K562 (cell line): ENCODE measurements around the gene NOM1. TPM values are rescaled to one million over a fixed set of nuclear protein-coding genes. Genes with fewer than 3 reads are reported as not detected.
A peak's percentile ranks its signal among the peaks of the same experiment; 100 is the strongest.

Experiments used
- ATF1 ChIP-seq, 2 experiments: fragments of 450-650 bp in 1 of 2; IDR thresholded peaks; 2 replicates each; pipeline ENCODE4 v1.6.1; 2016; ENCODE audit warnings: missing compliant biosample characterization in 1 of 2, missing genetic modification characterization in 1 of 2
- BACH1 ChIP-seq: fragments of 200-800 bp; sonication (Bioruptor generic); IDR thresholded peaks from 2 replicates; pipeline ENCODE4 v1.6.1; 2016; ENCODE audit warnings: missing genetic modification characterization, missing compliant biosample characterization
- CTBP1 ChIP-seq: fragments of 450-650 bp; IDR thresholded peaks from 2 replicates; pipeline ENCODE4 v1.6.1; 2016; ENCODE audit warnings: borderline replicate concordance
- FOXJ2 ChIP-seq: fragments of 200-800 bp; sonication (Bioruptor generic); IDR thresholded peaks from 2 replicates; pipeline ENCODE4 v1.6.1; 2016; ENCODE audit warnings: missing genetic modification characterization, missing compliant biosample characterization
- NUFIP1 ChIP-seq: fragments of 450-650 bp; IDR thresholded peaks from 2 replicates; pipeline ENCODE4 v1.6.1; 2018; ENCODE audit not compliant: partially characterized antibody
- RBM39 ChIP-seq: fragments of 200-400 bp; formaldehyde crosslinking; optimal IDR thresholded peaks from 2 replicates; pipeline ENCODE3; 2018; ENCODE audit warnings: low read depth, low read length
- TCF7L2 ChIP-seq: fragments of 150-350 bp; IDR thresholded peaks from 2 replicates; pipeline ENCODE4 v1.6.1; 2016; ENCODE audit warnings: low read depth, mild to moderate bottlenecking, low read length, moderate library complexity
- ZNF263 ChIP-seq: sonication (generic); formaldehyde crosslinking; IDR thresholded peaks from 2 replicates; pipeline ENCODE4 v1.8.0; 2022; ENCODE audit warnings: mild to moderate bottlenecking, missing genetic modification reagents, borderline replicate concordance
- polyA plus RNA-seq, 8 experiments: library from polyadenylated mRNA; depleted of rRNA in 4 of 8; stranded (reverse) in 5 of 8; unstranded in 3 of 8; fragments of >200 nt; fragmentation: Nextera tagmentation in 2 of 8; fragmentation: Illumina TruSeq in 1 of 8; extraction: Ambion mirVana in 2 of 8; extraction: Trizol in 1 of 8; gene quantifications; 2 replicates each; pipeline versions ENCODE4 v1.2.1 to v1.2.3, GENCODE V29; 2011 to 2014; ENCODE audit warnings: inconsistent platforms in 1 of 8, missing spikeins in 1 of 8
- total RNA-seq, 7 experiments: library from RNA; depleted of rRNA in 6 of 7; stranded (reverse); fragments of >200 nt in 6 of 7; fragmentation: Illumina TruSeq in 2 of 7; extraction: Trizol in 2 of 7; gene quantifications; 2 replicates each; pipeline versions ENCODE4 v1.2.1 to v1.2.3, GENCODE V29; 2011 to 2021; ENCODE audit warnings: low replicate concordance in 1 of 7
- TF ChIP-seq, protein P1 (sequence below): fragments of 450-650 bp; IDR thresholded peaks from 2 replicates; pipeline ENCODE4 v1.6.1; 2016; ENCODE audit warnings: low read depth
- TF ChIP-seq, protein P2 (sequence below): fragments of 450-650 bp; IDR thresholded peaks from one replicate; pipeline ENCODE4 v1.6.1; 2018; ENCODE audit warnings: mild to moderate bottlenecking, moderate library complexity; ENCODE audit not compliant: partially characterized antibody
- TF ChIP-seq, protein P3 (sequence below): fragments of 250-450 bp; sonication (Bioruptor Pico); IDR thresholded peaks from 2 replicates; pipeline ENCODE4 v1.8.0; 2021; ENCODE audit warnings: borderline replicate concordance, mild to moderate bottlenecking, moderate library complexity; ENCODE audit not compliant: poor library complexity, severe bottlenecking
- TF ChIP-seq, protein P4 (sequence below), 3 experiments: fragments of 200-800 bp in 1 of 3; fragments of 250-450 bp in 1 of 3; fragments of 450-650 bp in 1 of 3; sonication (Bioruptor Pico) in 1 of 3; sonication (Bioruptor generic) in 1 of 3; formaldehyde crosslinking in 1 of 3; IDR thresholded peaks; 2 replicates each; pipeline versions ENCODE4 v1.6.1 to v1.8.0; 2016 to 2022; ENCODE audit warnings: mild to moderate bottlenecking in 2 of 3, missing genetic modification characterization in 2 of 3, missing compliant biosample characterization in 1 of 3, moderate library complexity in 1 of 3

NOM1 gene
- total and polyA plus RNA-seq, 9 of the 15 experiments (the other 6 are each of a cell fraction or from before 2014, with no cell fraction given) = 6.8 to 47.3 (median 37.4) TPM

- TF ChIP-seq FOXJ2 (no peak), TCF7L2 (0 out of 2 replicates have a peak, but pooled peaks have one; percentile 40), ATF1 (CRISPR knock-in tag; IDR thresholded peaks at IDR 0.05) (no peak), ATF1 (tag; IDR thresholded peaks at IDR 0.05) (peak; percentile 92), ZNF263 (CRISPR knock-in tag) (peak; percentile 63), CTBP1 (peak; percentile 9; the same call in 1 of the 2 replicates), NUFIP1 (no peak), BACH1 (tag) (no peak), RBM39 (no peak)
- TF ChIP-seq, protein P1, sequence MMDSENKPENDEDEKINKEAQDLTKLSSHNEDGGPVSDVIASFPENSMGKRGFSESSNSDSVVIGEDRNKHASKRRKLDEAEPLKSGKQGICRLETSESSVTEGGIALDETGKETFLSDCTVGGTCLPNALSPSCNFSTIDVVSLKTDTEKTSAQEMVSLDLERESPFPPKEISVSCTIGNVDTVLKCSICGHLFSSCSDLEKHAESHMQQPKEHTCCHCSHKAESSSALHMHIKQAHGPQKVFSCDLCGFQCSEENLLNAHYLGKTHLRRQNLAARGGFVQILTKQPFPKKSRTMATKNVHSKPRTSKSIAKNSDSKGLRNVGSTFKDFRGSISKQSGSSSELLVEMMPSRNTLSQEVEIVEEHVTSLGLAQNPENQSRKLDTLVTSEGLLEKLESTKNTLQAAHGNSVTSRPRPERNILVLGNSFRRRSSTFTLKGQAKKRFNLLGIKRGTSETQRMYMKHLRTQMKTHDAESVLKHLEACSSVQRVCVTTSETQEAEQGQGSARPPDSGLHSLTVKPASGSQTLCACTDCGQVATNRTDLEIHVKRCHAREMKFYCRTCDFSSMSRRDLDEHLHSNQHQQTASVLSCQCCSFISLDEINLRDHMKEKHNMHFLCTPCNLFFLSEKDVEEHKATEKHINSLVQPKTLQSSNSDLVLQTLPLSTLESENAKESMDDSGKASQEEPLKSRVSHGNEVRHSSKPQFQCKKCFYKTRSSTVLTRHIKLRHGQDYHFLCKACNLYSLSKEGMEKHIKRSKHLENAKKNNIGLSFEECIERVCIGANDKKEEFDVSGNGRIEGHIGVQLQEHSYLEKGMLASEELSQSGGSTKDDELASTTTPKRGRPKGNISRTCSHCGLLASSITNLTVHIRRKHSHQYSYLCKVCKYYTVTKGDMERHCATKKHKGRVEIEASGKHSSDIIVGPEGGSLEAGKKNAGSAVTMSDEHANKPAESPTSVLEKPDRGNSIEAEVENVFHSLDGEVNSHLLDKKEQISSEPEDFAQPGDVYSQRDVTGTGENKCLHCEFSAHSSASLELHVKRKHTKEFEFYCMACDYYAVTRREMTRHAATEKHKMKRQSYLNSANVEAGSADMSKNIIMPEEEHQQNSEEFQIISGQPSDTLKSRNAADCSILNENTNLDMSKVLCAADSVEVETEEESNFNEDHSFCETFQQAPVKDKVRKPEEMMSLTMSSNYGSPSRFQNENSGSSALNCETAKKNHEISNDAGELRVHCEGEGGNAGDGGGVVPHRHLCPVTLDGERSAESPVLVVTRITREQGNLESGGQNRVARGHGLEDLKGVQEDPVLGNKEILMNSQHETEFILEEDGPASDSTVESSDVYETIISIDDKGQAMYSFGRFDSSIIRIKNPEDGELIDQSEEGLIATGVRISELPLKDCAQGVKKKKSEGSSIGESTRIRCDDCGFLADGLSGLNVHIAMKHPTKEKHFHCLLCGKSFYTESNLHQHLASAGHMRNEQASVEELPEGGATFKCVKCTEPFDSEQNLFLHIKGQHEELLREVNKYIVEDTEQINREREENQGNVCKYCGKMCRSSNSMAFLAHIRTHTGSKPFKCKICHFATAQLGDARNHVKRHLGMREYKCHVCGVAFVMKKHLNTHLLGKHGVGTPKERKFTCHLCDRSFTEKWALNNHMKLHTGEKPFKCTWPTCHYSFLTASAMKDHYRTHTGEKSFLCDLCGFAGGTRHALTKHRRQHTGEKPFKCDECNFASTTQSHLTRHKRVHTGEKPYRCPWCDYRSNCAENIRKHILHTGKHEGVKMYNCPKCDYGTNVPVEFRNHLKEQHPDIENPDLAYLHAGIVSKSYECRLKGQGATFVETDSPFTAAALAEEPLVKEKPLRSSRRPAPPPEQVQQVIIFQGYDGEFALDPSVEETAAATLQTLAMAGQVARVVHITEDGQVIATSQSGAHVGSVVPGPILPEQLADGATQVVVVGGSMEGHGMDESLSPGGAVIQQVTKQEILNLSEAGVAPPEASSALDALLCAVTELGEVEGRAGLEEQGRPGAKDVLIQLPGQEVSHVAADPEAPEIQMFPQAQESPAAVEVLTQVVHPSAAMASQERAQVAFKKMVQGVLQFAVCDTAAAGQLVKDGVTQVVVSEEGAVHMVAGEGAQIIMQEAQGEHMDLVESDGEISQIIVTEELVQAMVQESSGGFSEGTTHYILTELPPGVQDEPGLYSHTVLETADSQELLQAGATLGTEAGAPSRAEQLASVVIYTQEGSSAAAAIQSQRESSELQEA = no peak
- TF ChIP-seq, protein P2, sequence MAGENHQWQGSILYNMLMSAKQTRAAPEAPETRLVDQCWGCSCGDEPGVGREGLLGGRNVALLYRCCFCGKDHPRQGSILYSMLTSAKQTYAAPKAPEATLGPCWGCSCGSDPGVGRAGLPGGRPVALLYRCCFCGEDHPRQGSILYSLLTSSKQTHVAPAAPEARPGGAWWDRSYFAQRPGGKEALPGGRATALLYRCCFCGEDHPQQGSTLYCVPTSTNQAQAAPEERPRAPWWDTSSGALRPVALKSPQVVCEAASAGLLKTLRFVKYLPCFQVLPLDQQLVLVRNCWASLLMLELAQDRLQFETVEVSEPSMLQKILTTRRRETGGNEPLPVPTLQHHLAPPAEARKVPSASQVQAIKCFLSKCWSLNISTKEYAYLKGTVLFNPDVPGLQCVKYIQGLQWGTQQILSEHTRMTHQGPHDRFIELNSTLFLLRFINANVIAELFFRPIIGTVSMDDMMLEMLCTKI = no peak
- TF ChIP-seq, protein P3, sequence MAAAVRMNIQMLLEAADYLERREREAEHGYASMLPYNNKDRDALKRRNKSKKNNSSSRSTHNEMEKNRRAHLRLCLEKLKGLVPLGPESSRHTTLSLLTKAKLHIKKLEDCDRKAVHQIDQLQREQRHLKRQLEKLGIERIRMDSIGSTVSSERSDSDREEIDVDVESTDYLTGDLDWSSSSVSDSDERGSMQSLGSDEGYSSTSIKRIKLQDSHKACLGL (CRISPR knock-in tag) = peak; percentile 99
- TF ChIP-seq, protein P4, sequence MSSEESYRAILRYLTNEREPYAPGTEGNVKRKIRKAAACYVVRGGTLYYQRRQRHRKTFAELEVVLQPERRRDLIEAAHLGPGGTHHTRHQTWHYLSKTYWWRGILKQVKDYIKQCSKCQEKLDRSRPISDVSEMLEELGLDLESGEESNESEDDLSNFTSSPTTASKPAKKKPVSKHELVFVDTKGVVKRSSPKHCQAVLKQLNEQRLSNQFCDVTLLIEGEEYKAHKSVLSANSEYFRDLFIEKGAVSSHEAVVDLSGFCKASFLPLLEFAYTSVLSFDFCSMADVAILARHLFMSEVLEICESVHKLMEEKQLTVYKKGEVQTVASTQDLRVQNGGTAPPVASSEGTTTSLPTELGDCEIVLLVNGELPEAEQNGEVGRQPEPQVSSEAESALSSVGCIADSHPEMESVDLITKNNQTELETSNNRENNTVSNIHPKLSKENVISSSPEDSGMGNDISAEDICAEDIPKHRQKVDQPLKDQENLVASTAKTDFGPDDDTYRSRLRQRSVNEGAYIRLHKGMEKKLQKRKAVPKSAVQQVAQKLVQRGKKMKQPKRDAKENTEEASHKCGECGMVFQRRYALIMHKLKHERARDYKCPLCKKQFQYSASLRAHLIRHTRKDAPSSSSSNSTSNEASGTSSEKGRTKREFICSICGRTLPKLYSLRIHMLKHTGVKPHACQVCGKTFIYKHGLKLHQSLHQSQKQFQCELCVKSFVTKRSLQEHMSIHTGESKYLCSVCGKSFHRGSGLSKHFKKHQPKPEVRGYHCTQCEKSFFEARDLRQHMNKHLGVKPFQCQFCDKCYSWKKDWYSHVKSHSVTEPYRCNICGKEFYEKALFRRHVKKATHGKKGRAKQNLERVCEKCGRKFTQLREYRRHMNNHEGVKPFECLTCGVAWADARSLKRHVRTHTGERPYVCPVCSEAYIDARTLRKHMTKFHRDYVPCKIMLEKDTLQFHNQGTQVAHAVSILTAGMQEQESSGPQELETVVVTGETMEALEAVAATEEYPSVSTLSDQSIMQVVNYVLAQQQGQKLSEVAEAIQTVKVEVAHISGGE (CRISPR knock-in tag; IDR thresholded peaks at IDR 0.05) = peak in 1 of 3 experiments; percentile 52; a peak in 1 of 6 replicates
Measured at GRCh38 chr7:156949541-156950380, at the start of gene NOM1 (continued).
